GDM1 (cell line): Measurements from ENCODE around the gene FCHSD2.
A peak's percentile ranks its signal among the peaks of the same experiment; 100 is the strongest.

ENCODE experiments used
- DNase-seq: peaks from one replicate; lab custom pipeline; 2025; lab: John Stamatoyannopoulos, UW

The FCHSD2 gene

GRCh38 chr11:73142128-73142377 is at the start of gene FCHSD2:
Gene FCHSD2 (minus strand): TSS chr11:73142318. CDS start chr11:73141877, 441 bp downstream.
- DNase-seq, result no peak

GRCh38 chr11:73191151-73191550 is 49.0 kb upstream of the FCHSD2 start:
- DNase-seq, result no peak

GRCh38 chr11:73190557-73190885 is 48.4 kb upstream of the FCHSD2 start:
- DNase-seq, result no peak

- DNase-seq, result no peak
Measured at GRCh38 chr11:73189723-73190556, 47.8 kb upstream of the FCHSD2 start.

- peak; percentile 90 for DNase-seq
Measured at GRCh38 chr11:73189315-73189714, 47.2 kb upstream of the FCHSD2 start.

GRCh38 chr11:73188301-73188700 is 46.2 kb upstream of the FCHSD2 start:
- DNase-seq, result no peak

- no peak for DNase-seq
Measured at GRCh38 chr11:73187854-73188253, 45.7 kb upstream of the FCHSD2 start.

GRCh38 chr11:73186886-73187285 is 44.8 kb upstream of the FCHSD2 start:
- no peak for DNase-seq

- peak; percentile 34 for DNase-seq
Measured at GRCh38 chr11:73186294-73186850, 44.3 kb upstream of the FCHSD2 start.

GRCh38 chr11:73185680-73186293 is 43.7 kb upstream of the FCHSD2 start:
- DNase-seq, result no peak

GRCh38 chr11:73184953-73185671 is 43.0 kb upstream of the FCHSD2 start:
- peak; percentile 88 for DNase-seq

- DNase-seq, result no peak
Measured at GRCh38 chr11:73182824-73183321, 40.8 kb upstream of the FCHSD2 start.

GRCh38 chr11:73178681-73179080 is 36.6 kb upstream of the FCHSD2 start:
- DNase-seq, result no peak

- DNase-seq, result peak; percentile 84
Measured at GRCh38 chr11:73177778-73178539, 35.8 kb upstream of the FCHSD2 start.

GRCh38 chr11:73177380-73177777 is 35.3 kb upstream of the FCHSD2 start:
- DNase-seq, result no peak

- DNase-seq, result no peak
Measured at GRCh38 chr11:73176874-73177155, 34.7 kb upstream of the FCHSD2 start.

- DNase-seq, result peak; percentile 24
Measured at GRCh38 chr11:73176145-73176873, 34.2 kb upstream of the FCHSD2 start.

- no peak for DNase-seq
Measured at GRCh38 chr11:73175551-73176144, 33.5 kb upstream of the FCHSD2 start.

GRCh38 chr11:73174495-73174791 is 32.3 kb upstream of the FCHSD2 start:
- no peak for DNase-seq

- DNase-seq, result no peak
Measured at GRCh38 chr11:73173755-73174494, 31.8 kb upstream of the FCHSD2 start.
